GM18526 (cell line): ENCODE measurements around the gene HMSD.

Source experiments
- POLR2A ChIP-seq: IDR thresholded peaks from 3 replicates; pipeline ENCODE4 v1.6.1; 2011; ENCODE audit not compliant: insufficient read length; ENCODE audit errors: extremely low read depth

Gene HMSD

GRCh38 chr18:63940008-63940407 lies 9.1 kb upstream of the HMSD start:
- no peak for TF ChIP-seq POLR2A

- no peak for TF ChIP-seq POLR2A
Observed at GRCh38 chr18:63947051-63947790, 1.9 kb upstream of the HMSD start.

GRCh38 chr18:63951302-63951705 lies 2.2 kb downstream of the HMSD start:
- no peak for TF ChIP-seq POLR2A

- TF ChIP-seq POLR2A = no peak
Observed at GRCh38 chr18:63953811-63954210, 4.7 kb downstream of the HMSD start.

GRCh38 chr18:63956755-63957154 lies 7.7 kb downstream of the HMSD start:
- TF ChIP-seq POLR2A = no peak

- TF ChIP-seq POLR2A = no peak
Observed at GRCh38 chr18:63960891-63961290, 11.8 kb downstream of the HMSD start.

- TF ChIP-seq POLR2A = no peak
Observed at GRCh38 chr18:63961435-63961980, 12.4 kb downstream of the HMSD start.

- TF ChIP-seq POLR2A = no peak
Observed at GRCh38 chr18:63962137-63962536, 13.0 kb downstream of the HMSD start.

- TF ChIP-seq POLR2A = no peak
Observed at GRCh38 chr18:63963615-63964256, 14.6 kb downstream of the HMSD start.

GRCh38 chr18:63964908-63965307 lies 15.8 kb downstream of the HMSD start:
- no peak for TF ChIP-seq POLR2A

GRCh38 chr18:63965716-63966330 lies 16.7 kb downstream of the HMSD start:
- no peak for TF ChIP-seq POLR2A

- TF ChIP-seq POLR2A = peak; percentile 71
Observed at GRCh38 chr18:63969942-63970808, 21.1 kb downstream of the HMSD start, which contains the start of gene SERPINB8. Gene SERPINB8, plus strand, starts transcription at chr18:63970081. Its CDS starts 8,228 bp downstream, at chr18:63978309.

GRCh38 chr18:63970809-63971205 lies 21.7 kb downstream of the HMSD start:
- no peak for TF ChIP-seq POLR2A

- TF ChIP-seq POLR2A = no peak
Observed at GRCh38 chr18:63971320-63972001, 22.4 kb downstream of the HMSD start.
